ENCODE data around the gene RAB36.

RAB36 gene

DNA sequence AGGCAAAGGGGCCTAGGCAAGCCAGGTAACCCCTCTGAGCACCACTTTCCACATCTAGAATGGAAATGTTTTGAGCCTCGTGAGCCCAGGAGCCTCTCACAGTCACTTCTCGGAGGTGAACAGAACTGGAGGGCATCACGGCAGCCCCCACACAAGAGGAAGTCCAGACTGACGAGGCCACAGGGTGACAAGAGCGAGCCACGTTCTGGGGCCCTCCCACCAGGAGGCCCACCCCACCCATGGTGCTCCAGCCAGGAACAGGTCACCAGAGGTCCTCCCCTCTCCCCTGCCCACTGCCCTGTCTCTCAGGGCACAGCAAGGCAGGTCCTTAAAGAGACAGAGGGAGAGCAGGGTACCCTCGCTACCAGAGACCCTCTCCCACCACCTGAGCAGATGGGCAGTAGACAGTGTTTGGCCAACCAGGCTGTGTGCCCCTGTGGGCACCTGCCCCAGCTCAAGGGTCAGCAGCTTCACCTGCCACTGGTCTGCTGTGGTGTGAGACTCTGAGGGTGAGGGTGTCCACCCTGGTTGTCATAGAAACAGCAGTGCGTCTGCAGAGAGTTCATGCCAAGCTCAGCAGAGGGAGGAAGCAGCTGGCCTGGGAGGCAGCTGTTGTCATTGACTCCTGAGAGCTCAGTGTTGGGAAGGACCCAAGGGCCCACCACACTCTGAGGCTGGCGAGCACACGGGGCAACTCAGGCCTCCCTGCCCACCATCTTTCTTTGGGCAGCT lies 34.9 kb upstream of the RAB36 start:
- no peak for TF ChIP-seq SUZ12 (IDR thresholded peaks at IDR 0.05; ENCODE audit: extremely low read depth, insufficient read depth, insufficient read length)
- no peak for TF ChIP-seq ZNF274 (IDR thresholded peaks at IDR 0.05; ENCODE audit: low read depth, low read length)
- no peak for TF ChIP-seq YY1 (IDR thresholded peaks at IDR 0.05; ENCODE audit: insufficient read depth, insufficient read length)
- H3K9ac ChIP-seq (ENCODE audit: insufficient read length, low read depth) = no peak overlapping the region
- DNase-seq (ENCODE audit: low read depth, low spot score) = no peak

DNA sequence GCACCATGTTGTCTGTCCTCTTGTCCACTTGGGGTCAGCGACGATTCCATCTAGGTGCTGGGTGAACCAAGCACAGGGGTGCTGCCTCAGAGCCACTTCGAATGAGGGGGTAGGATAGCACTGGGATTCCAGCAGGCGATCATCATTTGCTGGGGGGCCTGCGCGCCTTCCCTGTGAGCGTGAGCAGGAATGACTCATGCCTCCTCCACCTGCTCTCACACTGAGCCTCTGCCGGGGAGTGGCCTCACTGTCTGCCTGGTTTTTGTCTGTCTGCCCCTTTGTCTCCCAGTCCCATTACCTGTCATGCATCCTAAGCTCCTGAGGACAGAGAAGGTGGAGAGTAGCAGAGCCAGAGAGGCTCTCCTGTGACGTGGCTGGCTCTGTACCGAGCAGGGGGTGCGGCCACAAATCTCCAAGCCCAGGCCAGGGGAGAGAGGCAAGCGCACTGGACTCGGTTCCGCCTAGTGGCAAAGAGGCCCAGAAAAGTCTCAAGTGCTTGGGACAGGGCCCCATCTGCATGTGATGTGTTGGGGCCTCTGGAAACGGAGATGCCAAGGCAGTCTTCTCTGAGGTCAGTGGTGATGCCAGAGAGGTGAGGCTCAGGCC lies 34.3 kb upstream of the RAB36 start:
- Histone ChIP-seq H3K36me3 (ENCODE audit: insufficient read depth, insufficient read length, low read length) (no peaks in the 10 kb centered on the region), H3K4me3 (ENCODE audit: insufficient read length, low read depth) (no peak overlapping the region), H3K27me3 (ENCODE audit: insufficient read depth, insufficient read length) (no peaks in the 10 kb centered on the region), H3K9me3 (ENCODE audit: insufficient read depth, low read length) (no peaks in the 10 kb centered on the region), H3K4me1 (ENCODE audit: insufficient read depth, insufficient read length) (peaks cover 12% of the 10 kb centered on the region), H3K9ac (ENCODE audit: insufficient read length, low read depth) (no peak overlapping the region)
- DNase-seq (ENCODE audit: low read depth, low spot score) = no peak
- TF ChIP-seq YY1 (IDR thresholded peaks at IDR 0.05; ENCODE audit: insufficient read depth, insufficient read length) = no peak
- TF ChIP-seq ZNF274 (IDR thresholded peaks at IDR 0.05; ENCODE audit: low read depth, low read length) = no peak
- no peak for TF ChIP-seq SUZ12 (IDR thresholded peaks at IDR 0.05; ENCODE audit: extremely low read depth, insufficient read depth, insufficient read length)

More for the DNA sequence above, 34.9 kb upstream of the RAB36 start:
- peaks cover 11% of the 10 kb centered on the region for H3K4me1 ChIP-seq (ENCODE audit: insufficient read depth, insufficient read length)
- H3K27me3 ChIP-seq (ENCODE audit: insufficient read depth, insufficient read length) = no peaks in the 10 kb centered on the region
- H3K4me3 ChIP-seq (ENCODE audit: insufficient read length, low read depth) = no peak overlapping the region
- no peaks in the 10 kb centered on the region for H3K9me3 ChIP-seq (ENCODE audit: insufficient read depth, low read length)
- H3K36me3 ChIP-seq (ENCODE audit: insufficient read depth, insufficient read length, low read length) = no peaks in the 10 kb centered on the region

DNA sequence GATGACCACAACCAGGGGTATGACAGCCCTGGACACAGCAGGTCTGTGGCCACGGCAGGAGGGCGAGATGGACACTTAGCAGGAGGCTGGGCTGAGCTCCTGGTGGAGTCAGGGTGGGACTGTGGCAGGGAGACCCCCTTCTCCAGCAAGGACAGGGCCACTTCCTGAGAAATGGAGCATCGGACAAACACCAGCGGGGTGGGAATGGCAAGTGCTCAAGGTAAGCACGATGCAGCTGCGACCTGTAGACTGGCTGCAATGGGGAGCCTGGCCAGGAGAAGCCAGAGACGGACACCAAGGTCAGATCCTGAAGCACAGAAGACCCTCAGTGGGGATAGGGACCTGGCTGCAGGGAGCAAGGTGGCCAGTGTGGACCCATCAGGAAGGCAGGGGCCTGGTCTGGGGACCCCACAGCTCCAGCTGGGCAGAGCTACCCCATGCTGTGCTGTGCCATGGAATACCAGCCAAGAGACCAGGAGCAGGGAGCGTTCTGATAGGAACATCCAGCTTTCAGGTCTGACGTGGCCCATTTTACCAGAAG lies 32.7 kb upstream of the RAB36 start:
- no peak for TF ChIP-seq YY1 (IDR thresholded peaks at IDR 0.05; ENCODE audit: insufficient read depth, insufficient read length)
- TF ChIP-seq ZNF274 (IDR thresholded peaks at IDR 0.05; ENCODE audit: low read depth, low read length) = no peak
- TF ChIP-seq SUZ12 (IDR thresholded peaks at IDR 0.05; ENCODE audit: extremely low read depth, insufficient read depth, insufficient read length) = no peak
- Histone ChIP-seq H3K36me3 (ENCODE audit: insufficient read depth, insufficient read length, low read length) (no peaks in the 10 kb centered on the region), H3K4me1 (ENCODE audit: insufficient read depth, insufficient read length) (peaks cover 25% of the 10 kb centered on the region), H3K27me3 (ENCODE audit: insufficient read depth, insufficient read length) (no peaks in the 10 kb centered on the region), H3K4me3 (ENCODE audit: insufficient read length, low read depth) (no peak overlapping the region), H3K9me3 (ENCODE audit: insufficient read depth, low read length) (no peaks in the 10 kb centered on the region), H3K9ac (ENCODE audit: insufficient read length, low read depth) (no peak overlapping the region)
- DNase-seq (ENCODE audit: low read depth, low spot score) = no peak

DNA sequence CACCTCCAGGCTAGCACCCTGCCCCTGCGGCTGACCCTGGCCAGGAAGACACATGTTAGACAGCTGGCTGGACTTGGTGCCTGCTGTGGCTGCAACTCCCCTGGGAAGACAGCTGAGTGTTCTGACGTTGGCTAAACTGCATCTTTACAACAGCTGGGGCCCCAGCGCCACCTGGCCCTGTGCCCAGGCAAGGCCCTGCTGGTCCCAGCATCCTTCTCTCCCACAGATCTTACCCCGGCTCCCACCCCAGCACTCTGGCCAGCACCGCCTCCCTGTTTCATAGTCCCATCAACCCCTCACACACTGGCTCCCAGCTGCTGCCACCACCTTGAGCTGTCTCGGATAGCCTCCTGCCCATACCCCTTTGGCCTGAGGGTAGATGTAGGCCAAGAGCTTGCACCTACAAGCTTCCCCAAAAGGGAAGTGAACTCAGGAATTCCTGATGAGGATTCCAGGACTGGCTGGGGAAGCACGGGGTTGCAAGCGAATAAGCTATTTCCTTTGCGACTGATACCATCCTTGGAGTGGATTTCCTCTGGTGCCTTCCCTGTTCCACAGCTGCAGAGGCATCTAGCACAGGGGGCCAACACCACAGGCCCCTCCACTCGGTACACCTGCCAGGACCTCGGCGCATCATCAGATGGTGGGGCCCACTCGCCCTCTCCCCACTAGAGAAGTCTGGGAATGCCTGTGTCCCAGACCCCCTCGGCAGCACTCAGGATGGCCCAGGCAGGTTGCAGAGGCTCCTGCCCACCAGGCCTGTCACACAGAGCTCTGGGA lies 32.0 kb upstream of the RAB36 start:
- Histone ChIP-seq H3K4me3 (ENCODE audit: insufficient read length, low read depth) (no peak overlapping the region), H3K27me3 (ENCODE audit: insufficient read depth, insufficient read length) (no peaks in the 10 kb centered on the region), H3K4me1 (ENCODE audit: insufficient read depth, insufficient read length) (peaks cover 25% of the 10 kb centered on the region), H3K9ac (ENCODE audit: insufficient read length, low read depth) (no peak overlapping the region), H3K36me3 (ENCODE audit: insufficient read depth, insufficient read length, low read length) (no peaks in the 10 kb centered on the region), H3K9me3 (ENCODE audit: insufficient read depth, low read length) (no peaks in the 10 kb centered on the region)
- TF ChIP-seq SUZ12 (IDR thresholded peaks at IDR 0.05; ENCODE audit: extremely low read depth, insufficient read depth, insufficient read length) = no peak
- TF ChIP-seq YY1 (IDR thresholded peaks at IDR 0.05; ENCODE audit: insufficient read depth, insufficient read length) = no peak
- TF ChIP-seq ZNF274 (IDR thresholded peaks at IDR 0.05; ENCODE audit: low read depth, low read length) = no peak
- DNase-seq (ENCODE audit: low read depth, low spot score) = no peak

DNA sequence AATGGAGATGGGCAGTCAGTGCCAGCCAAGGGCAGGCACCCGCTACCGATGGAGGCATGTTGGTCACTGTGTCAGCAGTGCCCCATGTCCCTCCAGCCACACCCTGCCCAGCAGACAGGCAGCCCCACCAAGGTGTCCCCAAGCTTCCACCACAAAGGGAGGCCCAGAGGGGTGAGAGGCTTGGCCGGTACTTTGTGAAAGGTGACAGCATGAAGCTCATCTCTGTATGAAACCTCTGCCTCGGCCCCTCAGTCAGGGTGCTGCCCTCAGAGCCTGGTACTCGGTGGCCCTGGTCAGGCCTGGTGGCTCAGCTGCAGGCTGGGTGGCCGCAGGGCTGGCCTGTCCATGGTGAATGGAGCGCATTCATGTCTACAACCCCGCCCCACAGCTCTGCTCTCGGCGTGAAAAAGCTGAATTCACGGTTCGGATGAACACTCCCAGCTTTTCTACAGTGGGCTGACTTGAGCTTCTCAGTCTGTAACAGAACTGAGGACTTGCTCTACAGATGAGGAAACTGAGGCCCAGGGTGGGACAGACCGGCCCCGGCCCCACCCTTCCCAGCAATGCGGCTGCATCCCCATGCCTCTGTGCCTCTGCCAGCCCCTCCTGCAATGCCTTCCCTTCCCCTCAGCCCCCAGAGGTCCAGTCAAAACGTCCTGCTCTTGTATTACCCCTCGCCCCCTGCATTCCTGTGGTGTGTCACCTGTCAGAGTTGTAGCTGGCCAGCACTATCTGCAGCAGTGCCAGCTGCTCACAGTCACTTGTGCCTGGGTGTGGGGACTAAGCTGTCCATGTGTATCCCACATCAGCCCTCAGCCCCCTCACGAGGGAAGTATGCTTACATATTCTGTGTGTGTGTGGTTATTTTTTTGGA lies 31.2 kb upstream of the RAB36 start:
- Histone ChIP-seq H3K4me1 (ENCODE audit: insufficient read depth, insufficient read length) (peaks cover 25% of the 10 kb centered on the region), H3K27me3 (ENCODE audit: insufficient read depth, insufficient read length) (no peaks in the 10 kb centered on the region), H3K9me3 (ENCODE audit: insufficient read depth, low read length) (no peaks in the 10 kb centered on the region), H3K36me3 (ENCODE audit: insufficient read depth, insufficient read length, low read length) (no peaks in the 10 kb centered on the region), H3K9ac (ENCODE audit: insufficient read length, low read depth) (no peak overlapping the region), H3K4me3 (ENCODE audit: insufficient read length, low read depth) (no peak overlapping the region)
- DNase-seq (ENCODE audit: low read depth, low spot score) = no peak
- TF ChIP-seq YY1 (IDR thresholded peaks at IDR 0.05; ENCODE audit: insufficient read depth, insufficient read length) (no peak), SUZ12 (IDR thresholded peaks at IDR 0.05; ENCODE audit: extremely low read depth, insufficient read depth, insufficient read length) (no peak), ZNF274 (IDR thresholded peaks at IDR 0.05; ENCODE audit: low read depth, low read length) (no peak)

DNA sequence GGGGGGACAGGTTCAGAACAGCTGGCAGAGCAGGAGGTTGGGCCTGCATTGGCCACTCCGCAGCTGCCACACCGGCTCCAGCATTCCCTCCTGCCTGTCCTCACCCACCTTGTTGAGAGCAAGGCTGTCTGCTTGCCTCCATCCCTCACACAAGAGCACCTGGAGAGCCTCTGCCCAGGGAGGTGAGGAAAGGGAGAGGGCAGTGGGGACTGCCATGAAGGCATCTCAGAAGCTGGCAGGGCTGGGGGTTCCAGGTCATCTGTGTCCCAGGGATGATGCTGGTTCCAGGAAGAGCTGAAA lies 30.6 kb upstream of the RAB36 start:
- H3K9ac ChIP-seq (ENCODE audit: insufficient read length, low read depth) = no peak overlapping the region
- no peaks in the 10 kb centered on the region for H3K27me3 ChIP-seq (ENCODE audit: insufficient read depth, insufficient read length)
- peaks cover 25% of the 10 kb centered on the region for H3K4me1 ChIP-seq (ENCODE audit: insufficient read depth, insufficient read length)
- no peak for TF ChIP-seq ZNF274 (IDR thresholded peaks at IDR 0.05; ENCODE audit: low read depth, low read length)
- no peak for TF ChIP-seq SUZ12 (IDR thresholded peaks at IDR 0.05; ENCODE audit: extremely low read depth, insufficient read depth, insufficient read length)
- TF ChIP-seq YY1 (IDR thresholded peaks at IDR 0.05; ENCODE audit: insufficient read depth, insufficient read length) = no peak
- DNase-seq (ENCODE audit: low read depth, low spot score) = no peak
- H3K9me3 ChIP-seq (ENCODE audit: insufficient read depth, low read length) = no peaks in the 10 kb centered on the region
- H3K36me3 ChIP-seq (ENCODE audit: insufficient read depth, insufficient read length, low read length) = no peaks in the 10 kb centered on the region
- no peak overlapping the region for H3K4me3 ChIP-seq (ENCODE audit: insufficient read length, low read depth)

Measured in NT2/D1 (cell line).